IMR-90 (cell line): Measurements from ENCODE around the gene THADA. TPM values are rescaled to one million over a fixed set of nuclear protein-coding genes. Genes with fewer than 3 reads are reported as not detected.

Experiments used
- ATAC-seq: fragments of 200-7000 bp; cut with Tn5 transposase; 2 replicates; pipeline ENCODE4 v1.9.1; 2020; ENCODE audit warnings: low read depth, mild to moderate bottlenecking, moderate library complexity
- BruUV-seq: library from RNA; stranded (reverse); fragments of 400-500 nt; replicated peaks from 2 replicates; lab custom pipeline; 2021; lab: Mats Ljungman, UMichigan
- CTCF ChIA-PET: fragments of 300-600 bp; formaldehyde crosslinking; extraction: SDS; loops from one replicate; lab custom pipeline; 2021; ENCODE audit warnings: antibody characterized with exemption; lab: Yijun Ruan, JAX
- POLR2A ChIA-PET: fragments of 300-600 bp; sonication (Branson Sonifier 250); formaldehyde crosslinking; loops from one replicate; lab custom pipeline; 2022; ENCODE audit warnings: antibody characterized with exemption; ENCODE audit not compliant: unreplicated experiment; lab: Charles Lee
- DNase-seq: peaks from one replicate; pipeline ENCODE4 v3.0.0; 2013
- H2AFZ ChIP-seq: replicated peaks from 2 replicates; pipeline ENCODE3; 2013; ENCODE audit warnings: low read length, mild to moderate bottlenecking; ENCODE audit not compliant: poor library complexity
- H2AK5ac ChIP-seq: 2 replicates; pipeline ENCODE4 v1.6.1; 2013; ENCODE audit warnings: low read depth, low read length, inconsistent platforms
- H2AK9ac ChIP-seq: replicated peaks from 2 replicates; pipeline ENCODE3; 2013; ENCODE audit warnings: mild to moderate bottlenecking, low read depth, low read length, moderate library complexity; ENCODE audit not compliant: poor library complexity
- H2BK120ac ChIP-seq: 2 replicates; pipeline ENCODE4 v1.6.1; 2013; ENCODE audit warnings: low read depth, low read length, inconsistent platforms
- H2BK15ac ChIP-seq: 3 replicates; pipeline ENCODE4 v1.6.1; 2013; ENCODE audit warnings: low read depth, low read length, inconsistent platforms
- H2BK20ac ChIP-seq: 2 replicates; pipeline ENCODE4 v1.6.1; 2013; ENCODE audit warnings: low read depth, mild to moderate bottlenecking, inconsistent platforms, low read length, moderate library complexity
- H2BK5ac ChIP-seq: 2 replicates; pipeline ENCODE4 v1.6.1; 2013; ENCODE audit warnings: mild to moderate bottlenecking, low read depth, low read length, inconsistent platforms; ENCODE audit not compliant: poor library complexity, severe bottlenecking
- H3K14ac ChIP-seq: replicated peaks from 2 replicates; pipeline ENCODE4 v1.6.1; 2013; ENCODE audit warnings: low read depth, low read length, inconsistent platforms
- H3K18ac ChIP-seq: 2 replicates; pipeline ENCODE4 v1.6.1; 2013; ENCODE audit warnings: low read depth, low read length, control low read depth
- H3K23ac ChIP-seq: 2 replicates; pipeline ENCODE4 v1.6.1; 2013; ENCODE audit warnings: low read depth, low read length, inconsistent platforms
- H3K27ac ChIP-seq: 2 replicates; pipeline ENCODE4 v1.5.1; 2013; ENCODE audit warnings: mild to moderate bottlenecking, control low read depth, low read length; ENCODE audit not compliant: insufficient read depth
- H3K27me3 ChIP-seq: 2 replicates; pipeline ENCODE4 v1.6.1; 2013; ENCODE audit warnings: low read length; ENCODE audit not compliant: control insufficient read depth, insufficient read depth
- H3K36me3 ChIP-seq: 2 replicates; pipeline ENCODE4 v1.6.1; 2013; ENCODE audit warnings: low read length, mixed read lengths; ENCODE audit not compliant: control insufficient read depth, insufficient read depth
- H3K4ac ChIP-seq: 2 replicates; pipeline ENCODE4 v1.6.1; 2013; ENCODE audit warnings: low read depth, low read length, inconsistent platforms
- H3K4me1 ChIP-seq: 2 replicates; pipeline ENCODE4 v1.6.1; 2013; ENCODE audit warnings: low read length, mixed read lengths; ENCODE audit not compliant: control insufficient read depth, insufficient read depth
- H3K4me2 ChIP-seq: 2 replicates; pipeline ENCODE4 v1.6.1; 2013; ENCODE audit warnings: low read depth, mild to moderate bottlenecking, control low read depth, low read length, moderate library complexity
- H3K4me3 ChIP-seq: 2 replicates; pipeline ENCODE4 v1.5.1; 2013; ENCODE audit warnings: low read depth, mild to moderate bottlenecking, control low read depth, low read length, moderate library complexity; ENCODE audit not compliant: insufficient read depth
- H3K56ac ChIP-seq: 2 replicates; pipeline ENCODE4 v1.6.1; 2013; ENCODE audit warnings: low read length, inconsistent platforms; ENCODE audit not compliant: insufficient read depth; ENCODE audit errors: extremely low read depth
- H3K79me1 ChIP-seq, 2 experiments: 2 replicates each; pipeline ENCODE4 v1.6.1; 2013; ENCODE audit warnings: low read length in 2 of 2, inconsistent platforms in 1 of 2, low read depth in 1 of 2
- H3K9ac ChIP-seq: 2 replicates; pipeline ENCODE4 v1.6.1; 2013; ENCODE audit warnings: low read depth, low read length, control low read depth
- H3K9me1 ChIP-seq: 2 replicates; pipeline ENCODE4 v1.6.1; 2013; ENCODE audit warnings: low read length, inconsistent platforms; ENCODE audit not compliant: insufficient read depth
- H3K9me3 ChIP-seq: 2 replicates; pipeline ENCODE4 v1.6.1; 2013; ENCODE audit warnings: low read length; ENCODE audit not compliant: control insufficient read depth, insufficient read depth
- H4K20me1 ChIP-seq: 2 replicates; pipeline ENCODE4 v1.6.1; 2013; ENCODE audit warnings: low read length, inconsistent platforms; ENCODE audit not compliant: insufficient read depth
- H4K5ac ChIP-seq: 2 replicates; pipeline ENCODE4 v1.6.1; 2013; ENCODE audit warnings: mild to moderate bottlenecking, low read depth, low read length, control low read depth
- H4K8ac ChIP-seq, 2 experiments: 2 replicates each; pipeline ENCODE4 v1.6.1; 2013; ENCODE audit warnings: low read depth in 2 of 2, low read length in 2 of 2, control low read depth in 1 of 2, inconsistent platforms in 1 of 2
- H4K91ac ChIP-seq: 2 replicates; pipeline ENCODE4 v1.6.1; 2013; ENCODE audit warnings: low read depth, low read length, inconsistent platforms; ENCODE audit not compliant: insufficient read depth
- CEBPB ChIP-seq: IDR thresholded peaks from 2 replicates; pipeline ENCODE4 v1.6.1; 2012; ENCODE audit warnings: low read depth, low read length, improper control_type of control experiment
- CTCF ChIP-seq: conservative IDR thresholded peaks from 2 replicates; pipeline ENCODE4 v1.5.1; 2012; ENCODE audit warnings: mild to moderate bottlenecking, low read depth, low read length, improper control_type of control experiment
- ELK1 ChIP-seq: fragments of 150-350 bp; IDR thresholded peaks from 2 replicates; pipeline ENCODE4 v1.6.1; 2016; ENCODE audit warnings: low read depth, mild to moderate bottlenecking, low read length, moderate library complexity, borderline replicate concordance
- MAFK ChIP-seq: IDR thresholded peaks from 2 replicates; pipeline ENCODE4 v1.6.1; 2012; ENCODE audit warnings: low read depth, low read length, improper control_type of control experiment
- MAZ ChIP-seq: IDR thresholded peaks from 2 replicates; pipeline ENCODE4 v1.6.1; 2012; ENCODE audit warnings: low read depth, mild to moderate bottlenecking, low read length, improper control_type of control experiment, moderate library complexity, borderline replicate concordance
- NFE2L2 ChIP-seq: fragments of 150-350 bp; IDR thresholded peaks from 2 replicates; pipeline ENCODE4 v1.6.1; 2016; ENCODE audit warnings: low read depth, mild to moderate bottlenecking, low read length
- RCOR1 ChIP-seq: IDR thresholded peaks from 2 replicates; pipeline ENCODE4 v1.6.1; 2012; ENCODE audit warnings: mild to moderate bottlenecking, low read length, improper control_type of control experiment; ENCODE audit not compliant: insufficient replicate concordance
- WGBS, 2 experiments: methylation state at CpG; one replicate each; pipeline versions ENCODE4 v1.1.5 to v1.1.7; 2013; ENCODE audit warnings: missing lambda C conversion rate in 2 of 2; ENCODE audit not compliant: insufficient read length in 1 of 2; ENCODE audit errors: extremely low coverage in 2 of 2; 5-methylcytosine and 5-hydroxymethylcytosine counted together
- dilution Hi-C: fragments of 300-500 bp; cut with HindIII; formaldehyde crosslinking; loops from one replicate; pipeline ENCODE4 v1.14.3; 2018; ENCODE audit warnings: low sequenced_read_pairs; ENCODE audit not compliant: unreplicated experiment
- in situ Hi-C: fragments of 300-500 bp; cut with MboI; formaldehyde crosslinking; loops from 3 replicates; pipeline ENCODE4 v1.14.3; 2019; ENCODE audit warnings: low sequenced_read_pairs, inconsistent platforms, mixed read lengths
- intact Hi-C: fragments of 100-400 bp; cut with micrococcal nuclease; formaldehyde crosslinking; loops from 2 replicates; pipeline ENCODE4 v1.10.0; 2022
- polyA plus RNA-seq, 3 experiments: library from polyadenylated mRNA; depleted of rRNA; stranded (reverse); fragments of >200 nt; gene quantifications; 2 replicates each; pipeline ENCODE4 v1.2.3, GENCODE V29; 2012; ENCODE audit warnings: low replicate concordance in 1 of 3
- total RNA-seq: library from RNA; depleted of rRNA; stranded (reverse); fragments of >200 nt; gene quantifications from 2 replicates; pipeline ENCODE4 v1.2.3, GENCODE V29; 2012

The THADA gene
- total and polyA plus RNA-seq, 2 of the 4 experiments (the other 2 are of a cell fraction), result 10.5 to 21.3 TPM

- Histone ChIP-seq H4K91ac (no peak overlapping the region), H3K4me1 (no peaks in the 10 kb centered on the region), H3K9me1 (peaks cover 3% of the 10 kb centered on the region; the same call in 1 of the 2 replicates), H4K20me1 (no peaks in the 10 kb centered on the region), H2BK15ac (no peak overlapping the region), H3K9me3 (no peaks in the 10 kb centered on the region), H3K4ac (no peak overlapping the region), H4K8ac (no peak overlapping the region), H2BK20ac (no peak overlapping the region), H3K14ac (no peak overlapping the region), H2AFZ (no peak overlapping the region), H3K27ac (no peak overlapping the region), H3K4me3 (no peak overlapping the region), H3K9ac (no peak overlapping the region), H2AK9ac (no peak overlapping the region), H3K36me3 (peaks cover 2% of the 10 kb centered on the region; the same call in 1 of the 2 replicates), H3K56ac (no peak overlapping the region), H3K4me2 (no peak overlapping the region), H3K79me1 (no peaks in the 10 kb centered on the region), H2AK5ac (no peak overlapping the region), H2BK120ac (no peak overlapping the region), H3K18ac (no peak overlapping the region), H2BK5ac (no peak overlapping the region), H3K27me3 (no peaks in the 10 kb centered on the region), H4K5ac (no peak overlapping the region), H3K23ac (no peak overlapping the region)
- BruUV-seq, result no TSS peak
- CTCF ChIA-PET, result interaction anchor here (0.5 to 0.6 kb wide), 2 partner anchors 266 to 781 kb away, joined by 3 to 5 read pairs; no protein-coding TSS in a partner anchor
- no CpG with 5 or more reads among the region's 1 CpG for WGBS, 2 experiments
- intact Hi-C loops (no loop called here), in situ Hi-C loops (no loop called here), dilution Hi-C loops (no loop called here)
- DNase-seq (peak; percentile 54), ATAC-seq (no peak)
- TF ChIP-seq CTCF (no peak), CEBPB (peak; percentile 52; the same call in 1 of the 2 replicates), RCOR1 (no peak), ELK1 (no peak), MAFK (no peak), MAZ (no peak), NFE2L2 (no peak)
- POLR2A ChIA-PET, result no interaction called here
Measured at GRCh38 chr2:43495727-43496126, 100.1 kb downstream of the THADA start.
